Lung (tissue), 12 donors: ENCODE measurements around the gene TIE1. TPM values are rescaled to one million over a fixed set of nuclear protein-coding genes. Genes with fewer than 3 reads are reported as not detected.

Source experiments
- ATAC-seq: fragments of 200-7000 bp; cut with Tn5 transposase; one replicate; pipeline ENCODE4 v1.9.1; 2020; ENCODE audit warnings: moderate number of reproducible peaks; ENCODE audit not compliant: insufficient read depth, low FRiP score
- DNase-seq, 3 donors: peaks; one replicate each; pipeline ENCODE4 v3.0.0-alpha.2; 2013 to 2017
- H3K27ac ChIP-seq, 2 donors: one replicate each; pipeline ENCODE4 v1.5.1; 2013; ENCODE audit warnings: mild to moderate bottlenecking in 2 of 2, moderate library complexity in 2 of 2, control low read depth in 1 of 2, inconsistent platforms in 1 of 2, low read depth in 1 of 2, low read length in 1 of 2
- H3K27me3 ChIP-seq, 3 donors: one replicate each; pipeline ENCODE4 v1.5.1; 2013; ENCODE audit warnings: low read length in 2 of 3; ENCODE audit not compliant: control insufficient read depth in 3 of 3, insufficient read depth in 3 of 3
- H3K36me3 ChIP-seq, 4 donors: one replicate each; pipeline ENCODE4 v1.5.1; 2013; ENCODE audit warnings: low read length in 4 of 4, mild to moderate bottlenecking in 1 of 4, moderate library complexity in 1 of 4; ENCODE audit not compliant: control insufficient read depth in 4 of 4, insufficient read depth in 4 of 4
- H3K4me1 ChIP-seq, 5 donors: one replicate each; pipeline ENCODE4 v1.5.1; 2013; ENCODE audit warnings: low read length in 5 of 5, mild to moderate bottlenecking in 2 of 5, moderate library complexity in 1 of 5; ENCODE audit not compliant: control insufficient read depth in 5 of 5, insufficient read depth in 5 of 5
- H3K4me3 ChIP-seq: one replicate; pipeline ENCODE4 v1.5.1; 2013; ENCODE audit warnings: mild to moderate bottlenecking, control low read depth, moderate library complexity
- H3K9ac ChIP-seq, 2 donors: one replicate each; pipeline ENCODE4 v1.5.1; 2013; ENCODE audit warnings: low read length in 2 of 2, control low read depth in 1 of 2; ENCODE audit not compliant: insufficient read depth in 1 of 2
- H3K9me3 ChIP-seq, 4 donors: one replicate each; pipeline ENCODE4 v1.5.1; 2013; ENCODE audit warnings: low read length in 3 of 4, mild to moderate bottlenecking in 1 of 4, moderate library complexity in 1 of 4; ENCODE audit not compliant: control insufficient read depth in 4 of 4, insufficient read depth in 3 of 4
- CTCF ChIP-seq: IDR thresholded peaks from 2 replicates; pipeline ENCODE4 v1.5.1; 2012; ENCODE audit warnings: mild to moderate bottlenecking; ENCODE audit errors: control extremely low read depth, extremely low read depth
- WGBS, 2 donors: extraction: QIAGEN DNeasy Blood & Tissue Kit; methylation state at CpG; one replicate each; pipeline ENCODE4 v1.1.7; 2013; 5-methylcytosine and 5-hydroxymethylcytosine counted together
- polyA plus RNA-seq, 2 donors: library from polyadenylated mRNA; stranded (reverse); fragments of 200-250 nt; gene quantifications; one replicate each; pipeline ENCODE4 v1.2.1, GENCODE V29; 2013
- total RNA-seq, 2 donors: library from RNA; depleted of rRNA in 1 of 2; stranded (reverse); fragments of >200 nt in 1 of 2; gene quantifications; one replicate each; pipeline ENCODE4 v1.2.1, GENCODE V29; 2014 to 2021
- donor health status: control.
- donor health status: control.
- donor health status: Bipolar disorder and iron deficiency.
- donor health status: healthy.
- donor health status: DM: yes; HTN: yes; CAD: no.

Gene TIE1
- total and polyA plus RNA-seq, 4 donors = 20.5 to 133 (median 42.1) TPM

GRCh38 chr1:43269627-43270375 lies 31.0 kb upstream of the TIE1 start, which contains the start of gene TMEM125:
Gene TMEM125, plus strand, starts transcription at chr1:43269983. Its CDS starts 2,740 bp downstream, at chr1:43272723.
- peaks cover 0 to 3% (median 0%) of the 10 kb centered on the region in 4 donors for H3K36me3 ChIP-seq
- TF ChIP-seq CTCF = no peak
- H3K27ac ChIP-seq = peak within 1 kb of the TSS in 1 of 2 donors; percentile 92
- no peak within 1 kb of the TSS for H3K9ac ChIP-seq
- DNase-seq = peak; percentile 60 to 86 (median 69)
- peak within 1 kb of the TSS; percentile 34 for H3K4me3 ChIP-seq
- peaks cover 0 to 24% (median 16%) of the 10 kb centered on the region in 5 donors for H3K4me1 ChIP-seq
- peaks cover 0 to 7% (median 0%) of the 10 kb centered on the region in 4 donors for H3K9me3 ChIP-seq
- H3K27me3 ChIP-seq = no peaks in the 10 kb centered on the region
- ATAC-seq = peak; percentile 64
- WGBS, 2 donors = 42 to 78% methylated on average over 7 of the region's 7 CpGs

DNA sequence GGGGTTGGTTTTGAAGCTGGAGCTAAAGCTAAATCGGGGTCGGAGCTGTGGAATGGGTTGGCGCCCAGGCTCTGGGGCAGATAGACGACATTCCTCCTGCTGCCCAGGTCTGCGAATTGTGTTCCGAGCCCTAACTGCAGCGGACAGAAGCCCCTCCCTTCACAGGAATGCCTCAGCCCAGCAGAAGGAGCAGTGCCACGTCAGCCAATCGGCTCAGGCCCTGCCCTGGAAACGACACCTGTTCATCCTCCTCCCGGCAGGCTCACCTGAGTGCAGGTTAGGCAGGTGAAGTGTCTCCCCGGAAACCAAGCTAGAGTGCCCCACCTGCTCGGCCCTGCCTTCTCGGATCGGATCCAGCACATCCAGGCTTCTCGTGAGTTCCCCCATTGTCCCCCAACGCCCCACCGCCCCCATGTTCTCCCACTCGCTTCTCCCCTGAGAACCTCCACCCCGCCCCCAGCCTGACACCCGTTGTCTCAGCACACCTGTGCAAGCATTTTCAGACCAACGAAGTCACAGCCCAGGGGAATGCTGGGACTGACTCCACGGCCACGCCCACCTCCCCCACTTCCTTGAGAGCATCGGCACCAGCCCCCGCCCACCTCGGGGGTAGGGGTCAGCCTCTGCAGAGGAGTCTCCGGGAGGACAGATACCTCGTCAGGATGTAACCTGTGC lies 30.2 kb upstream of the TIE1 start:
- WGBS, 2 donors = 8 to 13% methylated on average over 29 of the region's 29 CpGs
- peaks cover 0 to 3% (median 0%) of the 10 kb centered on the region in 4 donors for H3K36me3 ChIP-seq
- H3K27ac ChIP-seq = peak overlapping the region in 1 of 2 donors; percentile 92
- TF ChIP-seq CTCF = no peak
- H3K27me3 ChIP-seq = no peaks in the 10 kb centered on the region
- no peak overlapping the region for H3K9ac ChIP-seq
- ATAC-seq = peak; percentile 78
- H3K4me3 ChIP-seq = peak overlapping the region; percentile 34
- peak; percentile 68 to 86 (median 81) for DNase-seq
- H3K4me1 ChIP-seq = peaks cover 0 to 24% (median 16%) of the 10 kb centered on the region in 5 donors
- peaks cover 0 to 7% (median 0%) of the 10 kb centered on the region in 4 donors for H3K9me3 ChIP-seq

GRCh38 chr1:43271186-43272118 lies 29.3 kb upstream of the TIE1 start:
- Histone ChIP-seq H3K9me3 (peaks cover 0 to 7% (median 0%) of the 10 kb centered on the region in 4 donors), H3K27ac (peak overlapping the region in 1 of 2 donors; percentile 92), H3K4me1 (peaks cover 0 to 24% (median 19%) of the 10 kb centered on the region in 5 donors), H3K4me3 (no peak overlapping the region), H3K27me3 (no peaks in the 10 kb centered on the region), H3K9ac (no peak overlapping the region), H3K36me3 (peaks cover 0 to 3% (median 0%) of the 10 kb centered on the region in 4 donors)
- ATAC-seq = no peak
- no peak for DNase-seq
- no peak for TF ChIP-seq CTCF
- WGBS, 2 donors = 52 to 70% methylated on average over 12 of the region's 12 CpGs
